C4-2B (cell line): ENCODE measurements around the gene DARS1.
A peak's percentile ranks its signal among the peaks of the same experiment; 100 is the strongest.
"Not testable (repeated sequence)": the region's sequence is repeated elsewhere in the genome, so short reads cannot be mapped to it uniquely, and the experiment has no call there.

ENCODE experiments used
- H3K27ac ChIP-seq: fragments of 450-650 bp; 2 replicates; pipeline ENCODE4 v1.5.1; 2017
- CTCF ChIP-seq: fragments of 450-650 bp; conservative IDR thresholded peaks from 2 replicates; pipeline ENCODE4 v1.5.1; 2017; ENCODE audit warnings: mild to moderate bottlenecking
- ZFX ChIP-seq: fragments of 450-650 bp; IDR thresholded peaks from 2 replicates; pipeline ENCODE4 v1.6.1; 2017

DARS1 gene

GRCh38 chr2:135898234-135898786 lies 87.1 kb downstream of the DARS1 start:
- no peak overlapping the region for H3K27ac ChIP-seq
- TF ChIP-seq CTCF (no peak), ZFX (no peak)

- TF ChIP-seq ZFX (no peak), CTCF (no peak)
- no peak overlapping the region for H3K27ac ChIP-seq
Observed at GRCh38 chr2:135894930-135895329, 90.5 kb downstream of the DARS1 start.

GRCh38 chr2:135893374-135893794 lies 92.0 kb downstream of the DARS1 start:
- H3K27ac ChIP-seq, result no peak overlapping the region
- TF ChIP-seq ZFX (no peak), CTCF (no peak)

- TF ChIP-seq CTCF, result no peak
- no peak for TF ChIP-seq ZFX
- H3K27ac ChIP-seq, result no peak overlapping the region
Observed at GRCh38 chr2:135890835-135891234, 94.6 kb downstream of the DARS1 start.

- no peak for TF ChIP-seq CTCF
- no peak for TF ChIP-seq ZFX
Observed at GRCh38 chr2:135890149-135890548, 95.3 kb downstream of the DARS1 start.

GRCh38 chr2:135888587-135888986 lies 96.8 kb downstream of the DARS1 start:
- H3K27ac ChIP-seq, result not testable (repeated sequence)

More at GRCh38 chr2:135890149-135890548, 95.3 kb downstream of the DARS1 start:
- H3K27ac ChIP-seq, result no peak overlapping the region

- no peak overlapping the region for H3K27ac ChIP-seq
- TF ChIP-seq CTCF, result no peak
- no peak for TF ChIP-seq ZFX
Observed at GRCh38 chr2:135885709-135886108, 99.7 kb downstream of the DARS1 start.

- H3K27ac ChIP-seq, result no peak overlapping the region
- no peak for TF ChIP-seq CTCF
- no peak for TF ChIP-seq ZFX
Observed at GRCh38 chr2:135882415-135882814, 103.0 kb downstream of the DARS1 start.

GRCh38 chr2:135876770-135877169 lies 108.7 kb downstream of the DARS1 start:
- H3K27ac ChIP-seq, result peak overlapping the region; percentile 78
